Stimulated activated CD4-positive, alpha-beta T cell treated with anti-CD3 and anti-CD28 coated beads, Interleukin-4, amount 100 ng/mL, for 1 hour (primary cell): ENCODE data around the gene THAP7.

Experiments
- DNase-seq: peaks from one replicate; pipeline ENCODE4 v3.0.0-alpha.2; 2020

The THAP7 gene

DNA sequence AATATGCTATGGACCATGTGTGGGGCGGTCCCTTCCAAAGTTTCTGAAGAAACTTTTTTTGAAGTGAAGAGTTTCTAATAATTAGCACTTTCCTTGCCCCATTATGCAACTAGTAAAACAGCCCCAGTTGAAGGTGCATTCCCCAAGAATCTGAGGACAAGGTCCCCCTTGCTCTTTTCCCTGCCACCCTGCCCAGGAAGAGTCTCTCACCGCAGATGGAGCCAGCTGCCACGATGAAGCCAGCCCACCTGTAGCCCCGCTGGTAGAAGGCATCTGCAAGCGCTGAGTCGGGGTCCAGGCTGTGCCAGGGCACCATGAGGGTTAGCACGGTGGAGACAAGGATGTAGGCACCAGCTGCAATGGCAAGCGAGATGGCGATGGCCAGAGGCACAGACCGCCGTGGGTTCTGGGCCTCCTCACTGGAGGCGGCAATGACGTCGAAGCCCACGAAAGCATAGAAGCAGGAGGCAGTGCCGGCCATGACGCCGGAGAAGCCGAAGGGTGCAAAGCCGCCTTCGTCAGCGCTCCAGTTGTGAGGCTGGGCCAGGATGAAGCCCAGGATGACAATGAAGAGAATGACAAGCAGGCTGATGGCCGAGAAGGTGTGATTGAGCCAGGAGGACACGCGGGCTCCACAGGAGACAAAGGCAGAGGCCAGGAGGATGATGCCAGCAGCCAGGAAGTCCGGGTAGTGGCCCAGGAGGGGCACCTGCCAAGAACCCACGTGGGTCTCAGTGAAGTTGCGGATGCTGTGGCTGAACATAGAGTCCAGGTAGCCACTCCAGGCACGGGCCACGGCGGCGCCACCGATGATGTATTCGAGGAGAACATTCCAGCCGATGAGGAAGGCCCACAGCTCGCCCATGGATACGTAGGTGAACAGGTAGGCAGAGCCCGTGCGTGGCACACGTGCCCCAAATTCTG, 29.0 kb upstream of the THAP7 start:
- no peak for DNase-seq

DNA sequence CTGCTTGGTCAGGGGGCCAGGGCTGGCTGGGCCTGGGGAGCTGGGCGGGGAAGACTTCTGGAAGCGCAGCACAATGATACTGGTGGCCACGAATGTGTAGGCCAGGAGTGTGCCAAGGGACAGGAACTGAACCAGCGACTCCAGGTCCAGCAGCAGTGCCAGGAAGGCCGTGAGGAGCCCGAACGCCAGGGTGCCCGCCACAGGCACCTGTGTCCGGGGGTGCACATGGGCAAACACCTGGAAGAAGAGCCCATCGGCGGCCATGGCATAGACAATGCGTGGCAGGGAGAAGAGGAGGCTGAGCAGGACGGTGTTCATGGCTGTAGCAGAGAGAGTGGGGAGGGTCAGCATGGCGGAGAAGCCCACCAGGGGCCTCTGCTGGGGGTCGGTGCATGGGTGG, 28.1 kb upstream of the THAP7 start:
- no peak for DNase-seq

DNA sequence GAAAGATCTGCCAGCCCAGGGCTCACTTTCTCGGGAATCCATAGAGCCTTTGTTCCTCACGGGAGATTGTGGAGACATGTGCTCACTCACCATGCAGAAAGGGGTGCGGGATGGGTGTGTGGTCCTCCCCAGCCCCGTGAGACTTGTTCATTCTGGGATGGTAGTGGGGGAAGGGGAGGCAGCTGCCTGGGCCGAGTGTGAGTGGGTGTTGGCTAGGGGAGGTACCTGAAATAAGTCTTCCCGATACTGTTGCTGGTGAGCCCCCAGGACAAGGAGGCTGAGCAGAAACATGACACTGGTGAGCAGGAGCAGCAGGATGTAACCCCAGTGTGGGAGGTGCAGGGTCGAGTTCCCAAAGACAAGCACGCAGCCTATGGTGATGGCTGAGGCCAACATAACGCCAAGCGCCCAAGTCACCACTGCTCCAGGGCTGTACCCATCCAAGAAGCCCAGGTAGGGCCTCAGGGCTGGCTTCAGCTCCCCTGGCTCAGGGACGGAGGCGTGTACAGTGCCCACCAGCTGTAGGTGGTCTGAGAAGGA, 27.6 kb upstream of the THAP7 start:
- no peak for DNase-seq

DNA sequence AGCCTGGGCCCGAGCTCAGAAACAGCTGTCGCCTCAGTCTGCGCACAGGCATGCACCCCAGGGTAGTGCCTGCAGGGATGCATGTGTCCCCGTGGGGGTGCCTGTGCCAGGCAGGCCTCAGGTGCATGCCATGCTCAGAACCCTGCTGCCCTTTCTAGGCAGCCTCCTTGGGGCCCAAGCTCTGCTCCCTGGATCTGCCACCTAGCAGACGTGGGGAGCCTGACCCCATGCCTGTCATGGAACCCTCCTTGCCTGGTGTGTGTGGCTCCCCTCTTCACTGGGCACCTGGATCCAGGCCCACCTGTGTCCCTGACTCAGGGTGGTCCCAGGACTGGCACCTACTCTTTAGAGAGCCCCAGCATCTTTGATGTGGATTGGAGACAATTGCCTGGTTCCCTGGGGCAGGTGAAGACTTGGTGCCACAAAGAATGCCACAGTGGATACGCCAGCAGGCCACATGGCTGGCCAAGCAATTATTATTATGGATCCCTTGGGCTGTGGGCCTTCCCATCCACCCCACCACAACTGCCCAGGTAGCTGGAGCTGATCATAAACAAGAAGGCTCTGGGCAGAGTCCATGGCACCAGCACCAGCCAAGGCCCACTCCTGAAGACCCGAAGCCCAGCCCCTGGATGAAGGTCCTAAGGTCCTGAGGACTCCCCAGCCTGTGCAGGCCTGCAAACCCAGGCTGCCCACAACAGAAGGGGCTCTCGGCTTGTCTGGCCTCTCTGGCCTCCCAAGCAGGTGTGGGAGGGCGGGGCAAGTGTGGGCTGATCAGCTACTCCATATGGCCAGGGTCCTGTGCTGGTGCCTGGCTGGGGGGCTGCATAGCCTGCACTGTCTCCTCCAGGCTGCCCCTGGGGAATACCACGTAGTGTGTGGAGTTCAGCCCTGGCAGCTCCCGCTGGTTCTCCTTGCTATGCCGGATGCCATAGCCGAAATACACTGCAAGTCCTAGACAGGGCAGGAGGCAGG, 26.6 kb upstream of the THAP7 start:
- no peak for DNase-seq

DNA sequence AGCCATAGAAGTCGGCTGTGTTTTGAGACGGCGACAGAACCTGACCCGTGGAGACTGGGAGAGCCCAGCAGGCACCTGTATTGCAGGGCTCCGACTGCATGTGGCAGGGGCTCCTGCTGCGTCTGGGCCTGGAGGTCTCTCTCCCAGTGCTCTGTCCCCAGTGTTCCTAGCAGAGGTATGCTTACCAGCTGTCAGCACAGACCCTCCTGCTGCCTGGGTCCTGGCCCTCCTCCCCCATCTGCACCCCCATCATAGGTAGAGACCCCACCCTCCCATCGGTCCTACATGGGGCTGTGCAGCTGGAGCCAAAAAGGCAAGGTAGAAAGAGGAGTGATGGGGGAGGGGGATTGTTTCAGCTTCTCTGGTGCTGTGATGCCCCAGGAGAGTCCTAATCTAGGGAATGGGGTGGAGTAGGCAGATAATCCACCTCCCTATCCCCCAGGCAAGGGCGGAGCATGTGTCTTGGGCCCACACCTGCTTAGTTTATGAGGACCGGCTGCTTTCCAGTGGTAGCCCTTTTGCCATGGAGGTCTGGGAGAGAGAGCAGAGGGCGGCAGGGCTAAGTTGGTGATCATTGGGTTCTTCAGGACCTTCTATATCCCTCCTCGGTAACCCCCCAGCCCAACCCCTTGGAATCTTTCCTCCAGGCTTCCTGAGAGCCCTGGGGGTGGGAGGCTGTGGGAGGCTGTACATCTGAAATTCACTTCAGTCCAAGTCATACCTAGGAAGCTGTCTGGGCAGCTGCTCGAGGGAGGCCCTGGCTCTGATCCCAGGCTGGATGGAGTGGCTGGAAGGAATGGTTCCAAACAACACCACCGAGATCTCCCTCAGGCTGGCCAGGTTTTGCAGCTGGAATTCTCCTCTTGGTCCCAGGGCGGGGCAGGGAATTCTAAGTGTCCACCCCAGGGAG, 25.1 kb upstream of the THAP7 start:
- DNase-seq: no peak

DNA sequence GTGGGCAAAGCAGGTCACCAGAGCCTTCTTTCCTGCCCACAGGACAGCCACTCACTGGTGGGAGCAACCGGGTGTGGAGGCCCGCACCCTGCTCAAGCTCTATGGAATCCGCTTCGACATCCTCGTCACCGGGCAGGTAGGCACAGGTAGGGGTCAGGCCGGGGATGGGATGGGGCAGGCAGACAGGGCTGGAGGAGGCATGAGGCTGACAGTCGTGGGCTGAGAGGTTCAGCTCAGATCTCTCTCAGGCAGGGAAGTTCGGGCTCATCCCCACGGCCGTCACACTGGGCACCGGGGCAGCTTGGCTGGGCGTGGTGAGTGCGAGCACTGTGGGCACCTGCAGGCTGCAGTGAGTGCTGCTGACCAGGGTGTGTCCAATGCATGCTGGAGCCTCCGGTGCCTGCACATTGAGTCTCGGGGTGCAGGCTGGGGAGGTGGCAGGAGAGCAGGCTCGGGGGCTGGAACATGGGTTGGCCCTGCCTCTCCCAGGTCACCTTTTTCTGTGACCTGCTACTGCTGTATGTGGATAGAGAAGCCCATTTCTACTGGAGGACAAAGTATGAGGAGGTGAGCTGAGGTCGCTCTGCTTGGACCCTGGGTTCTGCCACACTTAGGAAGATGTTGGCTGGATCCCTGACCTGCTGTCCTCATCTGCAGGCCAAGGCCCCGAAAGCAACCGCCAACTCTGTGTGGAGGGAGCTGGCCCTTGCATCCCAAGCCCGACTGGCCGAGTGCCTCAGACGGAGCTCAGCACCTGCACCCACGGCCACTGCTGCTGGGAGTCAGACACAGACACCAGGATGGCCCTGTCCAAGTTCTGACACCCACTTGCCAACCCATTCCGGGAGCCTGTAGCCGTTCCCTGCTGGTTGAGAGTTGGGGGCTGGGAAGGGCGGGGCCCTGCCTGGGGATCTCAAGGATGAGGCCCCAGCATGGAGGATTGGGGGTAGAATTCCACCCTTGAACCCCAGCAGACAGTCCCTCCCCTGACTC, 24.1 kb upstream of the THAP7 start:
- DNase-seq: no peak

DNA sequence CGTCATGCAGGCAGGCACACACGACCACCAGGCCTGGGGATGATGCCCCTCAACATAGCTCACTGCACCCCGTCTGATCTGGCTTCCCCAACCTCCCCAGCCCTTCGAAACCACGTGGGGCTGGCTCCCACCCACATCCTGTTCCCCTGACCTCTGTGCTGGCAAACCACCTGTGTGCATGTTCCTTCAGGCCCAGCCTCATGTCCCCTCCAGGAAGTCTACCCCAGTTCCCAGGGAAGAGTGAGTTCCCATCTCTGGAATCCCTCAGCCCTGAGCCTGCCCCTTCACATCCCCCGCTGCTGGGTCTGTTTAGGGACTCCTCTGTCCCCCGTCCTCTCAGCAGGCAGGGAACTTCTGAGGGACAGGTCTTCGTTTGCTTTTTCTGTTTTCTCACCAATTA, 23.3 kb upstream of the THAP7 start:
- no peak for DNase-seq

DNA sequence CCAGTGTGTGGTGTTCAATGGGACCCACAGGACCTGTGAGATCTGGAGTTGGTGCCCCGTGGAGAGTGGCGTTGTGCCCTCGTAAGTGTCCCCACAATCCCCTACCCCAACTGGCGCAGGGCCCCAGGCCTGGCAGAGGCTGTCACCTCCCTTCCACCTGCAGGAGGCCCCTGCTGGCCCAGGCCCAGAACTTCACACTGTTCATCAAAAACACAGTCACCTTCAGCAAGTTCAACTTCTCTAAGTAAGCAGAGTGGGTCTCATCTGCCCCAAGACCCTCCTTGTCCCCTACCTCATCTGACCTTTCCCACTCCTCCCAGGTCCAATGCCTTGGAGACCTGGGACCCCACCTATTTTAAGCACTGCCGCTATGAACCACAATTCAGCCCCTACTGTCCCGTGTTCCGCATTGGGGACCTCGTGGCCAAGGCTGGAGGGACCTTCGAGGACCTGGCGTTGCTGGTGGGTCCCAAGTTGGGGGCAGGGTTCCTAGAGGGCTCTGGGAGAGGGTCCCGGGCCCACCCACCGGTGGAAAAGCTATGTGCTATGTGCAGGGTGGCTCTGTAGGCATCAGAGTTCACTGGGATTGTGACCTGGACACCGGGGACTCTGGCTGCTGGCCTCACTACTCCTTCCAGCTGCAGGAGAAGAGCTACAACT, 21.2 kb upstream of the THAP7 start:
- DNase-seq: no peak

DNA sequence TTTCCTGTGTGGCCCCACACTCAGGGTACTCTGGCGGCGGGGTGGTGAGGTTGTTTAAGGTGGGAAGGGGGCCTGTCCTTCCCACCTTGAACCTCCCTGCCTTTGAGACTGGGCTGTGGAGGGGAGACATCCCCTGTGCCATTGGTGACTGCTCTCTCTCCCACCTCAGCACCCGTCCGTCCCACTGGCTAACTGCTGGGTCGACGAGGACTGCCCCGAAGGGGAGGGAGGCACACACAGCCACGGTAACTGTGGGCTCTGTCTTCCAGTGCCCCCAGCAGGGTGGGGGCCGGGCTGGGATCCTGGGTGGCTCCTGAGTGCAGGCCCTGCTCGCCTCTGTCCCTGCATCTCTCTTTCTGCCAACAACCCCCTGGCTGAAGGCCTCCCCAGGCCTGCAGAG, 20.6 kb upstream of the THAP7 start:
- no peak for DNase-seq

DNA sequence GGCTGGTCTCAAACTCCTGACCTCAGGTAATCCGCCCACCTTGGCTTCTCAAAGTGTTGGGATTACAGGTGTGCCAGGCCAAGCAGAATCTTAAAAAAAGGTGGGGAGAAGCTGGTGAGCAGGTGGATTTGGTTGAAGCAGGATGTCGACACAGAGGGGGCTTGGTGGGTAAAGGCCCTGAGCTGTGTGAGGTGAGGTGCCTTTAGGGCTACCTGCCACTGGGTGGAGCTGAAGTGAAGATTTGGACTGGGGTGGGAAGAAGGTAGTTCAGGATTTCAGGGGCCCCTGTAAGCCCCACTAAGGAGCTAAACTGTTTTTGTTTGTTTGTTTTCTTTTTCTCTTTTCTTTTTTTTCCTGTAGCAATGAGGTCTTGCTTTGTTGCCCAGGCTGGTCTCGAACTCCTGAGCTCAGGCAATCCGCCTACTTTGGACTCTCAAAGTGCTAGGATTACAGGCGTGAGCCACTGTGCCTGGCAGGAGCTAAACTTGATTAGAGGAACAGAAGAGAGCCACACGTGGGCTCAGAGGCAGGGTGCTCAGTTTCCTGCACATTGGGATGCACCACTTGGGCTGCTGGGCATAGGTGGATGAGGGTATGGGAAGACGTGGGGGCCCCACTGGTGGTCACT, 19.0 kb upstream of the THAP7 start:
- no peak for DNase-seq

DNA sequence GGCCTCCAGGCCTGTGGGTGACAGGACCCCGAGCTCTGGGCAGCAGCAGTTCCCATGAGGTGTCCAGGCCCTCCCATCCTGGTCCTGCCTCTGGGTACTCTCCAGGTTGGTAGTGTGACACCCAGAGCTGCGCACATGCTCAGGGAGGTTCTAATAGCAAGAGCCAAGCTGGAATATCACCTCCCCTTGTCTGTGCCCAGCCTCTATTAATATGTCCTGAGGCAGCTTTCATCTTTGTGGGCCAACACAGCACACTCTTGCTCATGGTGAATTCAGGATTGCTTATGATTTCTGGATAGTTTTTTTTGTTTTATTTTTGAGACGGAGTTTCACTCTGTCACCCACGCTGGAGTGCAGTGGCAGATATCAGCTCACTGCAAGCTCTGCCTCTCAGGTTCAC, 16.4 kb upstream of the THAP7 start:
- DNase-seq: no peak

DNA sequence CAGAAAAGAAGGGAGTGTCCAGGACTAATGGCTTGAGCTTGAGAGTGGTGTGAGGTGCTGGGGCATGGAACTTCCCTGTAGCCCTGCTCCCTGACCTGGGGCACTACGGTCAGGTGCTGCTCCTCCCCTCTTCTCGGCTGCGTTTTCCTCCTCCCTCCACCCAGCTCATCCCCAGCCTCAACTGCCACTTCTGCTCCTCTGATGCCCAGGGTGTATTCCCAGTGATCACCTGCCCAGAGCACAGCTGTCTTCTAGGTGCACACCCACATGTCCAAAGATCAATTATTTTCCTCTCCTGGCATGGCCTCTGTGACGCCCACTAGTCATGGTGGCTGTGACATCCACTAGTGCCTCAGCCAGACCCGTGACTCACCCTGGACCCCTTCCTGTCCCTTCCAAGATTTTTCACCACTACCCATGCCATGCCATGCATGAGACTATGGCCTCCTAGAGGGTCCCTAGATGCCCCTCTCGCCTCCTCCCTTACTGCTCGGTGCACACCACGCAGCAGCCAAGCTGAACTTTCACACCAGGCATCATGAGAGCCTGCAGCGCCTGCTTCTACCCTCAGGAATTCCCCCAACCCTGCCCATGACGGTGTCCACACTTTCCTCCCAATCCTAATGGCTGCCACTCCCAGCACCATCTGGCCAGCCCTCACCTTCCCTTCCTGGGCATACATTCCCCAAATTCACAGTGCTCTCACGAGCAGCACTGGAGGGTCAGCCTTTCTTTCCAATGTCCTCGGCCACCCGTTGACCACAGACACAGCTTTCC, 14.9 kb upstream of the THAP7 start:
- no peak for DNase-seq

DNA sequence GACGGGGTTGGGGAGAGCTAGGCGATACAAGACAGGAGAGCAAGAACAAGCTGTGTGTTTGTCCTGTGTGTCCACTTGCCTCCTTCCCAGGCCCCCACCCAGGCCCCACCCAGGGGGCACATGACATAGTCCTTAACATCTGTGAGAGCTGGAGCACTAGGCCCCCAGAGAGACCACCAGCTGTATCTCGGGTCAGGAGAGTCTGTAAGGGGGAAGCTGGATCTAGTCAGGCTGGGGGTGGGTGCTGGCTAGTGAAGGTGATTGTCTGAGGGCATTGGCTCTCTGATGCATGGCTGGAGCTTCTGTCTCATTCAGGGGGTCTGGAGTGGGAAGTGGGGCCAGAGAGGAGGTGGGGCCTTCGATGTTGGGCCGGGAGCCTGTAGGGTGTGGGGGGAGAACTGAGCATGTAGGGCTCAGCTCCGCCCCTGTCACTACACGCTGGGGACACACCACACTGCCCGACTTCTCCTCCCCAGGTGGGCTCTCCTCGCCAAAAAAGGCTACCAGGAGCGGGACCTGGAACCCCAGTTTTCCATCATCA, 13.6 kb upstream of the THAP7 start:
- DNase-seq: no peak

DNA sequence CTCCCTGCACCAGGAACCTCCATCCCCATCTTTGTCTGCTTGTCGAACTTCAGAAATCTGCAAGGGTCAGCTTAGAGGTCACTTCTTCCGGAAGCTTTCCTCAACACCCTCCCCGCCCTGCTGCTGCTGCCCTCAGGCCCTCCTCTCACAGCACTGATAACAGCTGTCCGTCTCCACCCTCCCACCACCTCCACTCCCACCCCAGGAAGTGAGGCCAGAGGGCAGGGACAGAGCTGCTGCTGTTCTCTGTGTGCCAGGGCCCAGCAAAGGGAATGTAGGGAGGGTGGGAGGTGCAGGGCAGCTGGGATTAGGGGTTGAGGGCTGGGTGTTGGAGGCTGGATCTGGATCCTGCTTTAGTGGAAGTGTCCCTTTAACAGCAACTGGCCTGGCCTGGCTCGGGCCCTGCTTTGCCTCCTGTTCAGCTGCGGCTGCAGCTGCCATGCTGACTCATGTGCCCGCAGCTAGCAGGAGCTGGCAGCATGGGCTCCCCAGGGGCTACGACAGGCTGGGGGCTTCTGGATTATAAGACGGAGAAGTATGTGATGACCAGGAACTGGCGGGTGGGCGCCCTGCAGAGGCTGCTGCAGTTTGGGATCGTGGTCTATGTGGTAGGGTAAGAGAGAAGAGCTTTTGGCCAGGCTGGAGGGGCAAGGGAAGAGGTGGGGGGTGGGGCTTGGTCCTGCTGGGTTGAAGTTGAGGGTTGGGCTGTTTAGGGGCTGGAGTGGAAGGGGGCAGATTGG, 13.0 kb upstream of the THAP7 start, which contains the start of gene P2RX6:
TSS of gene P2RX6 (plus strand) at position 440 of the 740 bp plus-strand sequence. CDS start at position 450, 10 bp downstream.
- DNase-seq: no peak

DNA sequence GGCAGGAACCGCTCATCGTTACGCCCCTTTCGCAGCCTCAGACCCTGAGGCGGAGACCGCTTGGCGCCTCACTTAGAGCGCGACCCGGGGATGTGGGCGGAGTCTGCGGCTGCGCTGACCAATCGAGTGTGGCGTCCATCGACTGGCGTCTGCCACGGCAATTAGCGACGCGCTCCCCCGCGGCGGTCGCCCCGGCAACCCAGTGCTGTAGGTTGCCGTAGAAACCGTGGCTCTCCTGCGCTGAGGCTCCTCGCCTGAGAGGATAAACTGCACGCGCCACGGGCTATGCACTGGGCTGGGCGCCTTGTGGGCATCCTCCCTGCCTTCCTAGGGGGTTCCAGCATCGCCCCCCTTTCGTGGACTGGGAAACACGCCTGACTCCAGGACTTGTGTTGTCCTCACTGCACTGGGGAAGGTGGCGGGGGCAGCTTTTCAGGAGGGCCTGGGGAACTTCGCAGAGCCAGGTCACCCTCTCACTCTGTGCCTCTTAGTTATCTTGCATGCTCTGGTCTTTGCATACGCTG, 12.3 kb upstream of the THAP7 start:
- DNase-seq: peak; percentile 80

DNA sequence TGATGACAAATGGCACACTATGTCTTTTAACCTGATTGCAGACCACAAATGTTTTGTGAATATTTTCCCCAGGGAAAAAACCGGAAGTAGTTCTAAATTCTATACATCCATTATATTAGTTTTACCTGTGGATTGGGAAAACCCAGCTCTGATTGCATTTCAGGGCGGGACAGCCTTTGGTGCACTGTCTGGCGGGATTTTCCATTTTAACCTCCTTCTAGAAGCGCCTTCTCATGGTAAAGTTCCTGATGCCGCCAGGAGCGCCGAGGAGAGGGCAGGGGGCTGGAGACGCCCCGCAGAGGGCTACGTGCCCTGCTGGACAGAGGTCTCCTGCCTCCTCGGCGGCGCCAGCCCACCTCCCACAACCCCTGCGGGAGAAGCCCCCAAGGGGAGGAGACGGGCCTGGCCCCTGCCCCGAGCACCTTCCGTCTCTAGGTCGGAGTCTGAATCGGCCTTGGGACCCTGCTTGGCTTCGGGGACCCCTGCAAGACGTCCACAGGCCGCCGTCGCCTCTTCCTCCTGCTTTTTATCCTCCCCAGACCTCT, 11.8 kb upstream of the THAP7 start:
- no peak for DNase-seq
